OCI-LY1 (cell line): Measurements from ENCODE around the gene AFF4.

Source experiments
- EZH2 ChIP-seq: fragments of 200-600 bp; sonication (generic), shearing (Covaris generic); IDR thresholded peaks from 2 replicates; pipeline ENCODE4 v1.8.0; 2017; ENCODE audit warnings: borderline replicate concordance, mixed run types, mild to moderate bottlenecking, antibody characterized with exemption, low read length, moderate library complexity, mixed read lengths
- TF ChIP-seq, protein P1 (sequence below): fragments of 200-600 bp; sonication (generic), shearing (Covaris generic); IDR thresholded peaks from 2 replicates; pipeline ENCODE4 v1.5.1; 2017; ENCODE audit warnings: mild to moderate bottlenecking, antibody characterized with exemption, low read length, moderate library complexity, mixed read lengths

DNA sequence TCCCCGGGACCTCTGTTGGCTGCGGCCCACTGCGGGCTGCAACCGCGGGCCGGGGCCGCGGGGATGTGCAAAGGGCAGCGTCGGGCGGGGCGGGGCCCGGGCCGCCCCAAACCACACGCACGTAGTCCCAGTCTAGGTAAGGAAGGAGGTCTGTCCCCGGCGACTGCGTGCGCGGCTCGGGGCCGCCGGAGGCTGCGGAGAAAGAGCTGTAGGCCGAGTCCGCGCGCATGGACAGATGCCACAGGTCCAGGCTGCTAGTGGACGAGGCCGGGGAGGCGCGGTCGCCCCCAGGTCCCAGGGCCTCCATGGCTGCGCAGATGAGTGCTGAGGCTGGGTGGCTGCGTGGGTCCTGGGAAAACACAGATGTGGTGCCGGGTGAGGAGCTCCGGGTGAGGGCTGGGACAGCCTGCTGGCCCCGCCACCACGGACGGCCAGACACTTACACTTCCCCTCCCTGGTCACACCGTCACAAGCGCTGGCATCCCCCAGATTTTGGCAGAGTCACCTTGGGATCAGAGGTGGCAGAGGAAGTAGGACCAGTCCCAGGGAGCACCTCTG, 137.5 kb downstream of the AFF4 start:
- TF ChIP-seq, protein P1, sequence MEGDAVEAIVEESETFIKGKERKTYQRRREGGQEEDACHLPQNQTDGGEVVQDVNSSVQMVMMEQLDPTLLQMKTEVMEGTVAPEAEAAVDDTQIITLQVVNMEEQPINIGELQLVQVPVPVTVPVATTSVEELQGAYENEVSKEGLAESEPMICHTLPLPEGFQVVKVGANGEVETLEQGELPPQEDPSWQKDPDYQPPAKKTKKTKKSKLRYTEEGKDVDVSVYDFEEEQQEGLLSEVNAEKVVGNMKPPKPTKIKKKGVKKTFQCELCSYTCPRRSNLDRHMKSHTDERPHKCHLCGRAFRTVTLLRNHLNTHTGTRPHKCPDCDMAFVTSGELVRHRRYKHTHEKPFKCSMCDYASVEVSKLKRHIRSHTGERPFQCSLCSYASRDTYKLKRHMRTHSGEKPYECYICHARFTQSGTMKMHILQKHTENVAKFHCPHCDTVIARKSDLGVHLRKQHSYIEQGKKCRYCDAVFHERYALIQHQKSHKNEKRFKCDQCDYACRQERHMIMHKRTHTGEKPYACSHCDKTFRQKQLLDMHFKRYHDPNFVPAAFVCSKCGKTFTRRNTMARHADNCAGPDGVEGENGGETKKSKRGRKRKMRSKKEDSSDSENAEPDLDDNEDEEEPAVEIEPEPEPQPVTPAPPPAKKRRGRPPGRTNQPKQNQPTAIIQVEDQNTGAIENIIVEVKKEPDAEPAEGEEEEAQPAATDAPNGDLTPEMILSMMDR, result no peak
- no peak for TF ChIP-seq EZH2
